H1 (cell line): ENCODE results near the gene GDPGP1. TPM values are rescaled to one million over a fixed set of nuclear protein-coding genes. Genes with fewer than 3 reads are reported as not detected.

ENCODE experiments used
- CHD7 ChIP-seq: fragments of 300-600 bp; sonication (generic); IDR thresholded peaks from 2 replicates; pipeline ENCODE4 v1.7.1; 2012; ENCODE audit warnings: low read length, moderate library complexity, mild to moderate bottlenecking, inconsistent platforms; ENCODE audit not compliant: insufficient replicate concordance
- polyA plus RNA-seq, 7 experiments: library from polyadenylated mRNA; depleted of rRNA in 3 of 7; stranded (reverse) in 5 of 7; unstranded in 2 of 7; fragments of >200 nt in 5 of 7; fragments of 200-250 nt in 2 of 7; gene quantifications; 1 replicate in 5 of 7; 2 replicates in 1 of 7; 4 replicates in 1 of 7; pipeline versions ENCODE4 v1.2.1 to v1.2.3, GENCODE V29; 2011 to 2013; ENCODE audit warnings: missing spikeins in 2 of 7, mixed read lengths in 2 of 7
- total RNA-seq: library from RNA; stranded (reverse); fragmentation: NEBNext Ultra II Directional; extraction: Animal tissue kit (Norgen Biotek cat#: 25700); gene quantifications from 2 replicates; pipeline ENCODE4 v1.2.1, GENCODE V29; 2021

GDPGP1 gene
- total and polyA plus RNA-seq, 2 of the 8 experiments (the other 6 are each of a cell fraction or from before 2014, with no cell fraction given) = 1.8 to 5.6 TPM

DNA sequence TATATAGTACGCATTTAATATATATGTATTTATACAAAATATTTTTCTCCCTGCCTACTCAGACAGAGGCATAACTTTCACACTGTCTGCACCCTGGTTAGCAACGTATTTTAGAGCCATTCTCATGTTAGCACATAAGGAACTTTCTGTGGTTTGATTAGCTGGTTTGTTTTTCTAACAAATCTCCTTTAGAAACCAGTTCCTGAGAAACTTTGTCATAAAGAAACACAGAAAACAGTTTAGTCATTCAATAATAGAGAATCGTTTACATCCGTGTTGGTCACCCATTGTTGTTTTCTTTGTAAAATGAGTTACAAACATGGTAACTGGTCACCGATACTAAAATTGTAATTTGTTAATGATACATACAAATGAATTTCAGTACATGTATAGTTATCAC, 25.5 kb downstream of the GDPGP1 start (continued):
- no peak for TF ChIP-seq CHD7
